Erythroblast (primary cell): Measurements from ENCODE around the gene GLS2.

Experiments used
- GATA1 ChIP-seq: IDR thresholded peaks from 2 replicates; pipeline ENCODE4 v1.6.1; 2011; ENCODE audit warnings: low read depth, mild to moderate bottlenecking, control low read depth, low read length, moderate library complexity
- POLR2A ChIP-seq: IDR thresholded peaks from 2 replicates; pipeline ENCODE4 v1.6.1; 2011; ENCODE audit warnings: mild to moderate bottlenecking, low read length

GRCh38 chr12:56518570-56518969 is 30.6 kb upstream of the GLS2 start:
- TF ChIP-seq POLR2A (no peak), GATA1 (no peak)
